ENCODE data around the gene SLC30A5. TPM values are rescaled to one million over a fixed set of nuclear protein-coding genes. Genes with fewer than 3 reads are reported as not detected.
A peak's percentile ranks its signal among the peaks of the same experiment; 100 is the strongest.

SLC30A5 gene
- total and polyA plus RNA-seq, 2 of the 13 experiments (the other 11 are each of a cell fraction or from before 2014, with no cell fraction given): 46.0 to 53.6 TPM

- TF ChIP-seq, protein P1, sequence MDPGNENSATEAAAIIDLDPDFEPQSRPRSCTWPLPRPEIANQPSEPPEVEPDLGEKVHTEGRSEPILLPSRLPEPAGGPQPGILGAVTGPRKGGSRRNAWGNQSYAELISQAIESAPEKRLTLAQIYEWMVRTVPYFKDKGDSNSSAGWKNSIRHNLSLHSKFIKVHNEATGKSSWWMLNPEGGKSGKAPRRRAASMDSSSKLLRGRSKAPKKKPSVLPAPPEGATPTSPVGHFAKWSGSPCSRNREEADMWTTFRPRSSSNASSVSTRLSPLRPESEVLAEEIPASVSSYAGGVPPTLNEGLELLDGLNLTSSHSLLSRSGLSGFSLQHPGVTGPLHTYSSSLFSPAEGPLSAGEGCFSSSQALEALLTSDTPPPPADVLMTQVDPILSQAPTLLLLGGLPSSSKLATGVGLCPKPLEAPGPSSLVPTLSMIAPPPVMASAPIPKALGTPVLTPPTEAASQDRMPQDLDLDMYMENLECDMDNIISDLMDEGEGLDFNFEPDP (CRISPR knock-in tag; conservative IDR thresholded peaks at IDR 0.05): no peak
- TF ChIP-seq HNRNPUL1 (IDR thresholded peaks at IDR 0.05; ENCODE audit: low read depth, low read length): no peak
- TF ChIP-seq ZGPAT (CRISPR knock-in tag; IDR thresholded peaks at IDR 0.05): peak; percentile 60
- TF ChIP-seq, protein P2, sequence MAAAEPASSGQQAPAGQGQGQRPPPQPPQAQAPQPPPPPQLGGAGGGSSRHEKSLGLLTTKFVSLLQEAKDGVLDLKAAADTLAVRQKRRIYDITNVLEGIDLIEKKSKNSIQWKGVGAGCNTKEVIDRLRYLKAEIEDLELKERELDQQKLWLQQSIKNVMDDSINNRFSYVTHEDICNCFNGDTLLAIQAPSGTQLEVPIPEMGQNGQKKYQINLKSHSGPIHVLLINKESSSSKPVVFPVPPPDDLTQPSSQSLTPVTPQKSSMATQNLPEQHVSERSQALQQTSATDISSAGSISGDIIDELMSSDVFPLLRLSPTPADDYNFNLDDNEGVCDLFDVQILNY (CRISPR knock-in tag; conservative IDR thresholded peaks at IDR 0.05): peak; percentile 86; the same call in 1 of the 2 replicates
- TF ChIP-seq MIXL1 (CRISPR knock-in tag; IDR thresholded peaks at IDR 0.05): peak; percentile 30; the same call in 1 of the 2 replicates
- TF ChIP-seq MAFF (IDR thresholded peaks at IDR 0.05; ENCODE audit: low read depth, low read length): no peak
- TF ChIP-seq KAT8 (CRISPR knock-in tag; IDR thresholded peaks at IDR 0.05): peak; percentile 86
- TF ChIP-seq SMAD1 (CRISPR knock-in tag; IDR thresholded peaks at IDR 0.05; ENCODE audit: borderline replicate concordance, low read depth): peak; percentile 59; the same call in 1 of the 2 replicates
- TF ChIP-seq ZNF567 (CRISPR knock-in tag; IDR thresholded peaks at IDR 0.05; ENCODE audit: borderline replicate concordance): 0 out of 2 replicates have a peak, but pooled peaks have one; percentile 71
- TF ChIP-seq MXD1 (CRISPR knock-in tag; IDR thresholded peaks at IDR 0.05): peak; percentile 99; the same call in 1 of the 2 replicates
- TF ChIP-seq POLR2AphosphoS5 (IDR thresholded peaks at IDR 0.05; ENCODE audit: low read depth, low read length): peak; percentile 86
- TF ChIP-seq ATF3 (CRISPR knock-in tag; IDR thresholded peaks at IDR 0.05): no peak; the same call in 1 of the 2 replicates
- TF ChIP-seq, protein P3, sequence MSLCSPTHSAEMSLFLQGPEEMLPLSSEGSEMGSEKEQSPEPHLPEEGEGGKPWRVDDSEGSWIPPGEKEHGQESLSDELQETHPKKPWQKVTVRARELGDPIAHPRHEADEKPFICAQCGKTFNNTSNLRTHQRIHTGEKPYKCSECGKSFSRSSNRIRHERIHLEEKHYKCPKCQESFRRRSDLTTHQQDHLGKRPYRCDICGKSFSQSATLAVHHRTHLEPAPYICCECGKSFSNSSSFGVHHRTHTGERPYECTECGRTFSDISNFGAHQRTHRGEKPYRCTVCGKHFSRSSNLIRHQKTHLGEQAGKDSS (CRISPR knock-in tag; IDR thresholded peaks at IDR 0.05; ENCODE audit: borderline replicate concordance, low read depth): no peak
- TF ChIP-seq ZNF383 (CRISPR knock-in tag; IDR thresholded peaks at IDR 0.05; ENCODE audit: borderline replicate concordance): peak; percentile 75; the same call in 1 of the 2 replicates
- TF ChIP-seq KLF6 (CRISPR knock-in tag; IDR thresholded peaks at IDR 0.05): peak; percentile 75; the same call in 1 of the 2 replicates
- peak; percentile 36; the same call in 1 of the 2 replicates for TF ChIP-seq ARID2 (CRISPR knock-in tag; IDR thresholded peaks at IDR 0.05; ENCODE audit: borderline replicate concordance)
- no peak for TF ChIP-seq GRHL1 (CRISPR knock-in tag; conservative IDR thresholded peaks at IDR 0.05)
- peak; percentile 53; the same call in 1 of the 2 replicates for TF ChIP-seq ZNF891 (CRISPR knock-in tag; IDR thresholded peaks at IDR 0.05)
- TF ChIP-seq, protein P4, sequence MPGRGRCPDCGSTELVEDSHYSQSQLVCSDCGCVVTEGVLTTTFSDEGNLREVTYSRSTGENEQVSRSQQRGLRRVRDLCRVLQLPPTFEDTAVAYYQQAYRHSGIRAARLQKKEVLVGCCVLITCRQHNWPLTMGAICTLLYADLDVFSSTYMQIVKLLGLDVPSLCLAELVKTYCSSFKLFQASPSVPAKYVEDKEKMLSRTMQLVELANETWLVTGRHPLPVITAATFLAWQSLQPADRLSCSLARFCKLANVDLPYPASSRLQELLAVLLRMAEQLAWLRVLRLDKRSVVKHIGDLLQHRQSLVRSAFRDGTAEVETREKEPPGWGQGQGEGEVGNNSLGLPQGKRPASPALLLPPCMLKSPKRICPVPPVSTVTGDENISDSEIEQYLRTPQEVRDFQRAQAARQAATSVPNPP (CRISPR knock-in tag; IDR thresholded peaks at IDR 0.05): no peak
Observed at GRCh38 chr5:69166686-69167492, 73.1 kb downstream of the SLC30A5 start, which contains the start of gene CCNB1 (continued).
